HL-60 (cell line): ENCODE results near the gene STK33.

Source experiments
- DNase-seq, 2 experiments: peaks; one replicate each; pipeline ENCODE4 v3.0.0-alpha.2; 2010 to 2020; ENCODE audit warnings: low read depth in 1 of 2, low spot score in 1 of 2
- H3K27ac ChIP-seq: fragments of 250-450 bp; sonication (Bioruptor Pico); replicated peaks from 2 replicates; pipeline ENCODE4 v1.5.1; 2020; ENCODE audit warnings: mild to moderate bottlenecking, moderate library complexity
- H3K27me3 ChIP-seq: fragments of 250-450 bp; sonication (Bioruptor Pico); 2 replicates; pipeline ENCODE4 v1.5.1; 2021; ENCODE audit warnings: mild to moderate bottlenecking, moderate library complexity; ENCODE audit not compliant: insufficient read depth, poor library complexity, severe bottlenecking
- H3K4me3 ChIP-seq: replicated peaks from 2 replicates; pipeline ENCODE4 v1.5.1; 2011; ENCODE audit warnings: mild to moderate bottlenecking, control low read depth, low read length; ENCODE audit not compliant: insufficient read depth
- CTCF ChIP-seq: IDR thresholded peaks from one replicate; pipeline ENCODE4 v1.5.1; 2011; ENCODE audit warnings: low read length, control low read depth, inconsistent platforms; ENCODE audit not compliant: insufficient read depth
- GABPA ChIP-seq: IDR thresholded peaks from 2 replicates; pipeline ENCODE4 v1.6.1; 2012; ENCODE audit warnings: low read depth
- POLR2AphosphoS5 ChIP-seq: IDR thresholded peaks from 2 replicates; pipeline ENCODE4 v1.6.1; 2012; ENCODE audit warnings: low read depth
- SPI1 ChIP-seq: IDR thresholded peaks from 2 replicates; pipeline ENCODE4 v1.6.1; 2012; ENCODE audit warnings: low read depth, mild to moderate bottlenecking, borderline replicate concordance
- TF ChIP-seq, protein P1 (sequence below): IDR thresholded peaks from 2 replicates; pipeline ENCODE4 v1.6.1; 2012; ENCODE audit warnings: low read depth; ENCODE audit not compliant: insufficient replicate concordance

STK33 gene

DNA sequence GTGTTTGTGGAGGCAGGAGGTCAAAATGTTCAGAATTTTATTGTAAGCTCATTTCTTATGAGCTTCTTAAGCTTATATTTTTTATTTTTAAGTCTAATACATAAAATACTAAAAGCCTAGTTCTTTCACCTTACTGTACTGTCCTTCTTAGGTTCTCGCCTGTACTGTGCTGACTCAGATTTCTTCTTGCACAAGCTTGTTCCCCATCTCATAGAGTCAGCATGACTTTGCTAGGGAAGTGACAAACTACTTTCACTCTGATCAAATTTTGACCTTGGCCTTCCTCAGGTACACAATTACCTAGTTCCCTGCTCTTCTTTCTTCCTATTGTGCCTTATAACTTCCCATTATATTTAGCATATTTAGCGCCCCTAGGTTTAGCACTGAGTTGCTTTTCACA is 81.5 kb downstream of the STK33 start:
- no peak overlapping the region for H3K4me3 ChIP-seq
- TF ChIP-seq CTCF (no peak), POLR2AphosphoS5 (no peak), SPI1 (no peak; the same call in 1 of the 2 replicates), GABPA (no peak)
- TF ChIP-seq, protein P1, sequence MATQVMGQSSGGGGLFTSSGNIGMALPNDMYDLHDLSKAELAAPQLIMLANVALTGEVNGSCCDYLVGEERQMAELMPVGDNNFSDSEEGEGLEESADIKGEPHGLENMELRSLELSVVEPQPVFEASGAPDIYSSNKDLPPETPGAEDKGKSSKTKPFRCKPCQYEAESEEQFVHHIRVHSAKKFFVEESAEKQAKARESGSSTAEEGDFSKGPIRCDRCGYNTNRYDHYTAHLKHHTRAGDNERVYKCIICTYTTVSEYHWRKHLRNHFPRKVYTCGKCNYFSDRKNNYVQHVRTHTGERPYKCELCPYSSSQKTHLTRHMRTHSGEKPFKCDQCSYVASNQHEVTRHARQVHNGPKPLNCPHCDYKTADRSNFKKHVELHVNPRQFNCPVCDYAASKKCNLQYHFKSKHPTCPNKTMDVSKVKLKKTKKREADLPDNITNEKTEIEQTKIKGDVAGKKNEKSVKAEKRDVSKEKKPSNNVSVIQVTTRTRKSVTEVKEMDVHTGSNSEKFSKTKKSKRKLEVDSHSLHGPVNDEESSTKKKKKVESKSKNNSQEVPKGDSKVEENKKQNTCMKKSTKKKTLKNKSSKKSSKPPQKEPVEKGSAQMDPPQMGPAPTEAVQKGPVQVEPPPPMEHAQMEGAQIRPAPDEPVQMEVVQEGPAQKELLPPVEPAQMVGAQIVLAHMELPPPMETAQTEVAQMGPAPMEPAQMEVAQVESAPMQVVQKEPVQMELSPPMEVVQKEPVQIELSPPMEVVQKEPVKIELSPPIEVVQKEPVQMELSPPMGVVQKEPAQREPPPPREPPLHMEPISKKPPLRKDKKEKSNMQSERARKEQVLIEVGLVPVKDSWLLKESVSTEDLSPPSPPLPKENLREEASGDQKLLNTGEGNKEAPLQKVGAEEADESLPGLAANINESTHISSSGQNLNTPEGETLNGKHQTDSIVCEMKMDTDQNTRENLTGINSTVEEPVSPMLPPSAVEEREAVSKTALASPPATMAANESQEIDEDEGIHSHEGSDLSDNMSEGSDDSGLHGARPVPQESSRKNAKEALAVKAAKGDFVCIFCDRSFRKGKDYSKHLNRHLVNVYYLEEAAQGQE: no peak
- H3K27me3 ChIP-seq: no peaks in the 10 kb centered on the region
- no peak overlapping the region for H3K27ac ChIP-seq
- DNase-seq: peak; percentile 4 to 28

- no peak overlapping the region for H3K27ac ChIP-seq
- no peak for DNase-seq
- no peaks in the 10 kb centered on the region for H3K27me3 ChIP-seq
- no peak overlapping the region for H3K4me3 ChIP-seq
- TF ChIP-seq, protein P1: no peak
- TF ChIP-seq CTCF: no peak
- no peak for TF ChIP-seq POLR2AphosphoS5
- no peak for TF ChIP-seq GABPA
- TF ChIP-seq SPI1: no peak
These were observed 90.1 kb downstream of the STK33 start for GRCh38 chr11:8503910-8504364.

DNA sequence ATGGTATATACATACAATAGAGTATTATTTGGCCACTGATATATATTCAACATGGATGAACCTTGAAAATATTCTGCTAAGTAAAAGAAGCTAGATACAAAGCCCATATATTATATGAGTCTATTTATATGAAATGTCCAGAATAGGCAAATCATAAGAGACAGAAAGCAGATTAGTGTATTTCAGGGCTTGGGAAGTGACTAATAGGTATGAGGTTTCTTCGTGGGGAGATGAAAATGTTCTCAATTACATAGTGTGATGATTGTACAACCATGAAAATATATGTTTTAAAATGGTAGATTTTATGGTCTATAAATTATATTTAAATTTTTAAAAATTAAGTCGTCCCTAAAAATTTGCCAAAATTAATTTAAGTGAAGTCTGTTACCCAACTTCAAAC is 92.2 kb downstream of the STK33 start:
- H3K27me3 ChIP-seq: no peaks in the 10 kb centered on the region
- no peak overlapping the region for H3K27ac ChIP-seq
- no peak overlapping the region for H3K4me3 ChIP-seq
- no peak for DNase-seq
- no peak for TF ChIP-seq CTCF
- TF ChIP-seq POLR2AphosphoS5: no peak
- TF ChIP-seq GABPA: no peak
- TF ChIP-seq SPI1: no peak
- TF ChIP-seq, protein P1: no peak
